Cortex of kidney (tissue), 1 donor: ENCODE measurements around the gene KLHL17.

Source experiments
- DNase-seq: peaks from one replicate; lab custom pipeline; 2025; lab: John Stamatoyannopoulos, UW

KLHL17 gene

GRCh38 chr1:923131-923990, 37.0 kb upstream of the KLHL17 start, which contains the start of gene SAMD11:
SAMD11 (plus strand) TSS chr1:923923; CDS start chr1:924432, 509 bp downstream.
- no peak for DNase-seq

DNA sequence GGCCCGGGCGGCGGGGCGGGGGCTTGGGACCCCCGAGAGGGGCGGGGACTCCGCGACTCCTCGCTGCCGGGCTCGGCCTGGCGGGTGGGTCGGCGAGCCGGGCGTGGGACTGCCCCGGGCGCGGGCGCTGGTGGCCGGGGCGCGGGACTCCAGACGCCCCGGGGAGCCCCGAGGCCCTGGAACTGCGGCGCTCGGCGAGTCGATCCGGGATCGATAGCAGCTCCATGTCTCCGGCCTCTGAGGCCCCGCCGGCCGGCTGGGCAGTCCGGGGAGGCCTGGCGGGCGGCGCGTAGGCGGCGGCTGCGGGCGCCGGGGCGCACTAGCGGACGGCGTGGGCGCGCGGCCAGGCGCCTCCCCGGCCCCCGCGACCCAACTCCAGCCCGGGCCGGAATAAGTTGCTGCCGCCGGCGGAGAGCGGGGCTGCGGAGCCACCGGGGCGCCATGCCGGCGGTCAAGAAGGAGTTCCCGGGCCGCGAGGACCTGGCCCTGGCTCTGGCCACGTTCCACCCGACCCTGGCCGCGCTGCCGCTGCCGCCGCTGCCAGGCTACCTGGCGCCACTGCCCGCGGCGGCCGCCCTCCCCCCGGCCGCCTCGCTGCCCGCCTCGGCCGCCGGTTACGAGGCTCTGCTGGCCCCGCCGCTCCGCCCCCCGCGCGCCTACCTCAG, 36.3 kb upstream of the KLHL17 start:
- DNase-seq: no peak

DNA sequence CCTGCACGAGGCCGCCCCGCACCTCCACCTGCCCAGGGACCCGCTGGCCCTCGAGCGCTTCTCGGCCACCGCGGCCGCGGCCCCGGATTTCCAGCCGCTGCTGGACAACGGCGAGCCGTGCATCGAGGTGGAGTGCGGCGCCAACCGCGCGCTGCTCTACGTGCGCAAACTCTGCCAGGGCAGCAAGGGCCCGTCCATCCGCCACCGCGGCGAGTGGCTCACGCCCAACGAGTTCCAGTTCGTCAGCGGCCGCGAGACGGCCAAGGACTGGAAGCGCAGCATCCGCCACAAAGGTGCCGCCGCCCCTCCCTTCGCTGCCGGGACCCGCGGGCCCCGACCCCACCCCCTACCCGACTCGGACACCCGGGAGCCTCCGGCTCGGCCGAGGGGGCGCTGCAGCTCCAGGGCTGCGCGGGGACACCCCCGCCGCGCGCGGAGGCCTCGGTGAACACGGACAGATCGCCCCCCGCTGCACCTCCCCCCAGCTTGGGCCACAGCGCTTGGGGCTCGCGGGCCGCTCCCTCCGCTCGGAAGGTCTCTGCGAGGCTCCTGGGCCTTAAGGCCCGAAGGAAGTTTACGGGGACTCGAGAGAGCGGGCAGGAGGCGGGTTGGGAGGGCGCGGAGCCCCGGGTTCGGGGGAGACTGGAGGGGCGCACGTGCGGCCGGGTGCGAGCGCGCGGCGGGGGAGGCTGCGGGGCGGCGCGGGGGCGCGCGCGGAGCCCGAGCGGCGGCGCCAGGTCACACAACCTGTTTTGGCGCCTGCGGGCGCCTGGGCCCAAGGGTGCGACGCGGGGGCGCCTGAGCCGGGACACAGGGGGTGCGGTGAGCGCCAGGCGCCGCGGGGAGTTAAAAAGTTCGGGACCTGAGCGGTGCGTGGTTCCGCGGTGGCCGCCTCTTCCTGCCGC, 35.5 kb upstream of the KLHL17 start:
- DNase-seq: no peak

- DNase-seq: no peak
Measured at GRCh38 chr1:925561-926421, 34.6 kb upstream of the KLHL17 start.

- no peak for DNase-seq
Measured at GRCh38 chr1:927234-927633, 33.1 kb upstream of the KLHL17 start.

GRCh38 chr1:927748-928147, 32.6 kb upstream of the KLHL17 start:
- DNase-seq: no peak

DNA sequence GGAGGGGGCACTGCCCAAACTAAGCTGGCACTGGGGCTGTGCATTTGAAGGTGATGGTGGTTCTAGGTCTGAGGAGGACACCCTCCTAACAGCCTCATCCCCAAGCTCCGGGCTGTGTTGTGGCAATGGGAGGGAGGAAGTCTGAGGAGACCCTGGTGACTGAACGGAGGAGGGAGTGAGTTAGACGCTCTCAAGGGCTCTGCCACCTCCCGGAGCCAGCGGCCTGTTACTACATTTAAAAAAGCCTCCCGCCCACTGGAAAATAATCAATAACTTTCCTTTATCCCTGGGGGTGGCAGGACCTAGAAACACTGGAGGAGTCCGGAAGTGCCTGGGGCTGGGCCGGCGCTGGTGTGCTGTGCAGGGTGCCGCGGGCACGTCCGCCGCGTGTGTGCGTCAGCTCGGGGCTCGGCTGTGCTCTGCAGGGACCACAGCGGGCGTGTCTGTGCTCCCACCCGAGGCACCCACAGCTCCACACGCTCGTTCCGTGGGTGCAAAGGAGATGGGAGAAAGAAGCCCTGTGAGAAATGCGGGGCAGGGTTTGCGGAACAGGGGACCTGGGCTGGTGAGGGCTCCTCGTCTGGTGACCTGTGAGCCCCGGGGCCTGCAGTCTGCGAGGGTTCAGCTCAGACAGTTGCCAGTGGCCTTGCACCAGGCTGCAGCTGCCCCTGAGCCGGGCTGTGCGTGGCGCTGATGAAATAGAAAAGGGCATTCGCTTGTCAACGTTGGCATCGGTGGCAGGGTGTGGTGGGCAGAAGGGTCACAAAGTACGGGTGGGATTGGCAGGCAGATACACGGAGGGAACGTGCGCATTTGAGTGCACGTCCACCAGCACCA, 31.3 kb upstream of the KLHL17 start:
- no peak for DNase-seq

GRCh38 chr1:929712-930632, 30.4 kb upstream of the KLHL17 start:
- no peak for DNase-seq

DNA sequence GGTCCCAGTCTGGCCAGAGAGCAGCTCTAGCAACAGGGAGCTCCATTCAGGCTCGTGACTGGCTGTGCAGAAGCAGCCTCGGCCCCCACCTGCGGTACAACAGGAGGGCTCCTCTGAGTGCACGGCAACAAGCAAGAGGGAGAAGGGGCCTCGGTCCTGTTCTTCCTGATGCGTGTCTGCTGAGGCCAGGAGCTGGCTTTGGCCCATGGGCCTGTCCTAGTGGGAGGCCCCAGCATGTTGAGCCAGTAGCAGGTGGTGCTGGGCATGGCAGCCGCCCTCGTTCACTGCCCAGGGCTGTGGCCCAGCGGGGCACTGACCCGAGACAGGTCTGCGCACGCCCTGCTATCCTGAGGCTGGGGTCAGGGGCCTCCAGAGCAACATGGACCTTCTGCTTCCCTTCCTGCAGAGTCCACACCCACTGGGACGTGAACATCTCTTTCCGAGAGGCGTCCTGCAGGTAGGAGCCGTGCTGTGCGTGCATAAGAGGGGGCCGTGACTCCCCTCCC, 29.7 kb upstream of the KLHL17 start:
- DNase-seq: no peak

DNA sequence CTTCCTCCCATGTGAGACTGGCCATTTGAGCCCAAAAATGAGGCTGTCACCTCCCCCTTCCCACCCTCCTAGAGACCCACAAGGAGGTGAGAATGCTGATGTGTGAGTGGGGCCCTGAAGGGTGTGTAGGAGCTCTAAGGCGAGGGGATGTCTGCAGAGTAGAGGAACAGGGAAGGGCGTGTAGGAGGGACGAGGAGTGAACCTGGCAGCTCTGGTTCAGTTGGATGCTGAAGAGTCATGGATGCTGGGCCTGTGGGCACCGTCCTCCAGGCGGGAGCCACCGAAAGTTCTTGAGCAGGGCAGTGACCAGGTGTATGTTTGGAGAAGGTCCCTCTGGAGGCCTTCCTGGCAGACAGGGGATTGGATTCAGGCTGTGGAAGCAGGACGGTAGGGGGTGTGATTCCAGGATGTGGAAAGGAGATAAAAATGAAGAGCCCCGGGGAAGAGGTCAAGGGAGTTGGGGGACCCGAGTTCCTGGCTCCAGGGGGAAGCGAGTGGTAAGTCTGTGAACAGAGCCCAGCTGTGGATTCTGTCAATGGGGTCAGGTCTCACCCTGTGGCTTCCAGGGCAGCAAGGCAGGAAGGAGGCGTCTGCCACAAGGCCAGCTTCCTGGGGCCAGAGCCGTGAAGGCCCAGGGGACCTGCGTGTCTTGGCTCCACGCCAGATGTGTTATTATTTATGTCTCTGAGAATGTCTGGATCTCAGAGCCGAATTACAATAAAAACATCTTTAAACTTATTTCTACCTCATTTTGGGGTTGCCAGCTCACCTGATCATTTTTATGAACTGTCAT, 28.8 kb upstream of the KLHL17 start:
- DNase-seq: no peak

- no peak for DNase-seq
Measured at GRCh38 chr1:932173-932510, 28.2 kb upstream of the KLHL17 start.

DNA sequence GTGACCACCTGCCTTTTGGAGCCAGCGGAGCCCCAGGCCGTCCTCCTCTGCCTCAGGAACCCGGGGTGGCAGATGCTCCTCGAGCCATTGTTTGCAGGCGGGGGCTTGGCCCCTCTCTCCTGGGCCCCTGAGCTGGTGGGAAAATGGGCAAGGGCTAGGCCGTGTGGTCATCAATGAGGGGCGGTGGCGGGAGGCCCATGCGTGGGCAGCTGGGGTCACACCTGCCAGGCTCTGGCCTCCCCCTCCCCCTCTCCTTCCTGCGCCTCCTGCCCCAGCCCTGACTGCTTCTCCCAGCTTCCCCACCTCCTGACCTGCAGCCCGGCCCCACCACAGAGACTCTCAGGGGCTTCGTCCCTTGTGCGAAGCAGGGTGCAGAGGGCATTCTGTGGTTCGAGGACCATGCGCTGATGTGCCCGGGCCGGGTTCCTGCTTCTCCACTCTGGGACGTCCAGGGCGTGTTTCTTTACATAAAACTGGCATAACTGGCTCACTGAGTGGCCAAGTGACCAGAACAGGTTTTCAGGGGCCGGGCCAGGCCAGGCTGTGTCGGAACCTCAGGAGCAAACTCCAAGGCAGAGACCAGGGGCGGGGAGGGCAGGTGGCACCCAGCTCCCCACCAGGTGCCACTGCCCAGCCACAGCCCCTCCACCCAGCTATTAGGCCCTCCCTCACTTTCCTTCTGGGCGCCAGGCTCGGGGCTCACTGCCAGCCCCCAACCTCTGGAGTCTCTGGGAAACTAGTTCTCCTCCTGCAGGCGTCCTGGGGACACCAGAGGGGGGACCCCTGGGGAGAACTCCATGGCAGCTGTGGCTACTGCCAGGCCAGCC, 27.4 kb upstream of the KLHL17 start:
- DNase-seq: no peak

DNA sequence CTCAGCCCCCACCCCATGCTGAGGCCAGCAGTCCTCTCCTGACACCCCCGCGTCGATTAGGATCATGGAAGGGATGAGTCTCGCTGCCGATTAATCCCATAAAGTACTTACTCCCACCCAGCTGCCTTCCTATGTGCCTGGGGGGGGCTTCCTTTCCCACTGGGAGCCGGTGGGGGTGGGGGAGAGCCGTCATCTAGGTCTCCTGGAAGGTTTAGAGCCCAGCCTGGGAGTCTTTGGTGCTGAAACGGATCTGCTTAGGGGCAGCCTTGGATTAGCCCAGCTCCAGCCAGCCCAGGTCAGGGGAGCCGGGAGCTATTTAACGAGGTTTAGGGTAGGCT, 26.8 kb upstream of the KLHL17 start:
- DNase-seq: no peak

DNA sequence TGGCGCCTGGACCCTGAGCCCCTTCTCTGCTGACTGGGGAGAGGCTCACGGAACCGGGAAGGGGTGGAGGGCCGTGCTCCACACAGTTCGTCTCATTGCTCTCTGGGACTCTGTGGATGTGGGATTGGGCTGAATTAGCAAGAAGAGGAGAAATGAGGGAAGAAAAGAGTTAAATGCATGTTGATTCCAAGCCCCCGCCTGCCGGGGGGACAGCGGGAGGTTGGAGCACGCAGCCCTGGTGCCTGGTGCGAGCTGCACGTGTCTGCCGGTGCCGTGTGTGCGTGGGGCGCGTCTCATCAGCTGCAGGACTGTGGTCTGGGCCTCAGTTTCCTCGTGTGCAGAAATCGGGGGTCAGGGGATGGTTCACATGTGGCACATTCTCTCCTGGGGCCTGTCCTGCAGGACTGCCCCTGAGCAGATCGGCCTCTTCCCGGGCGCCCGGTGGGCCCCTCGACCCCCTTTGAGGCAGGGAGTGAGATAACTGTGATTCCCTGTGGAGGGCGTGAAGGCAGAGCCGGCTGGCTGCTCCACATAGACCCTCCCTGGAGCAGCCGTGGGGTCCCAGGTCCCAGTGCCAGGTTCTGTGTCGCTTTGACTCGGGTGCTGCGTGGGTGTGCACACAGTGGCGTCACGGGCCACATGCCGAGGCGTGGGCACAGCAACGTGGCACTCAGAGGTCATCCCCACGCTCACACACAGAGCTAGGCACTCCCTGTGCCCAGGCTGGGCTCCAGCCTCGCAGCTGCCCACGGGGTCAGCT, 25.2 kb upstream of the KLHL17 start:
- DNase-seq: no peak

- DNase-seq: no peak
Measured at GRCh38 chr1:935751-936231, 24.6 kb upstream of the KLHL17 start.

DNA sequence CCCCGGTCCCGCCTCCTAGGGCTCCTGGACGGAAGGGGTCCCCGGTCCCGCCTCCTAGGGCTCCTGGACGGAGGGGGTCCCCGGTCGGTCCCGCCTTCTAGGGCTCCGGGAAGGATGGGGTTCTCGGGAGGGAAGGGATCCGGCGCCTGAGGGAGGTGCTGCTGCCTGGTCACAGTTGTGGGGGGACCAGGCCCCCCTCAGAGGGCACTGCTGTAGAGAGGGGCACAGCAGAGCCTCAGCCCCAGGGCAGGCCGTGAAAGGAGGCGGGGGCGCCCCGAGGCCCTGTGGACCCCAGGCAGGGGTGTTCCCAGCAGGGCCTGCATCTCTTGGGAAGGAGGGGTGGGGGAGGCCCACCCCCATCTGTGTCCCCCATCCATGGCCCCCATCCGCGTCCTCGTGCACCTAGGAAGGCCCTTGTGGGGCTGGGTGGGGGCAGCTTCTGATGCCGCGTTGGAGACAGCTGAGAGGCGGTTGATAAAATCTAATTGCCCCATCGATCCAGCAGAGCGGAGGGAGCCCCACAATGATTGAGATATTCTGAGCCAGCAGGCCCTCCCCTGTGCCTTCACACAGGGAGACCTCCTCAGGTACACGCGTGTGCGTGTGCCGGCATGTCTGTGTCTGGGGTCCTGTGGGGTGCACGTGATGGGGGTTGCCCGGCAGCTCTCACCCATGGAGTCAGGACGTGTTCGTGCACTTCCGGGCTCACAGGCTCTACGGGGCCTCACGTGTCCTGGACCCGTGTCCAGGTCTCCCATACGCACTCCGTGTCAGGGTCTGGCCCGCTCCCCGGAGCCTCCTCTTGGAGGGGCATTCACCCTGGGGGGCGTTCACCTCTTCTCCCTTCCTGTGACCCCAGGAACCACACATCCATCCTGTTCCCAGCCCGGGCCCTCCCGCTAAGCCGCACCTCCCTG, 23.8 kb upstream of the KLHL17 start:
- no peak for DNase-seq
